ENCODE measurements around the gene CANT1. TPM values are rescaled to one million over a fixed set of nuclear protein-coding genes. Genes with fewer than 3 reads are reported as not detected.

CANT1 gene
- total and polyA plus RNA-seq, 2 experiments from 2014 or later, result 33.0 to 36.1 TPM

DNA sequence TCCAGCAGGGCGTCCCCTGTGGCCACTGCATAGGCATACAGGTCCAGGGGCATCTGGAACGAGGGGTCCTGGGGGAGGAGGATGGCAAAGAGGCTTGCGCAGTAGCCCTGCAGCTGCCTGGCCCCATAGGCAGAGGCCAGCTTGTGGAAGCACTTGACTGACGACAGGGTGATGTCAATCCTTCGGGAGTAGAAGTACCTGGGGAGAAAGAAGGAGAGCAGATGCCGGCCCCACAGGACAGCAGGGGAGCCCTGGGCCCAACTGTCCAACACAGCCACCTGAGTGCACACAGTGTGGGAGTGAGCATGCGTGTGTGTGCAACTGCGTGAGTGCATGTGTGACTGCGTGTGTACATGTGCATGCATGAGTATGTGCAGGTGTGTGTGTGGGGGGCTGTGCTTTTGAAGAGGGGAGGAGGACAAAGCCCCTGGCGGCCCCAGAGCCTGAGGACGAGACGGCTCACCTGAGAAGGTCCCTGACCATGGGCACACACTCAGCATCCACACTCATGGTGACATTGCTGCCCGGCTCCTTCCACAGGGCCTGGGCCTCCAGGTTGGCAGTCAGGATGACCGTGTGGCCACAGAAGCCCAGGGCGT lies 37.0 kb downstream of the CANT1 start:
- TF ChIP-seq EZH2phosphoT487 (IDR thresholded peaks at IDR 0.05; ENCODE audit: low read depth, severe bottlenecking, unreplicated experiment) (no peak), EZH2 (IDR thresholded peaks at IDR 0.05; ENCODE audit: borderline replicate concordance) (no peak)
- TF ChIP-seq, protein P1, sequence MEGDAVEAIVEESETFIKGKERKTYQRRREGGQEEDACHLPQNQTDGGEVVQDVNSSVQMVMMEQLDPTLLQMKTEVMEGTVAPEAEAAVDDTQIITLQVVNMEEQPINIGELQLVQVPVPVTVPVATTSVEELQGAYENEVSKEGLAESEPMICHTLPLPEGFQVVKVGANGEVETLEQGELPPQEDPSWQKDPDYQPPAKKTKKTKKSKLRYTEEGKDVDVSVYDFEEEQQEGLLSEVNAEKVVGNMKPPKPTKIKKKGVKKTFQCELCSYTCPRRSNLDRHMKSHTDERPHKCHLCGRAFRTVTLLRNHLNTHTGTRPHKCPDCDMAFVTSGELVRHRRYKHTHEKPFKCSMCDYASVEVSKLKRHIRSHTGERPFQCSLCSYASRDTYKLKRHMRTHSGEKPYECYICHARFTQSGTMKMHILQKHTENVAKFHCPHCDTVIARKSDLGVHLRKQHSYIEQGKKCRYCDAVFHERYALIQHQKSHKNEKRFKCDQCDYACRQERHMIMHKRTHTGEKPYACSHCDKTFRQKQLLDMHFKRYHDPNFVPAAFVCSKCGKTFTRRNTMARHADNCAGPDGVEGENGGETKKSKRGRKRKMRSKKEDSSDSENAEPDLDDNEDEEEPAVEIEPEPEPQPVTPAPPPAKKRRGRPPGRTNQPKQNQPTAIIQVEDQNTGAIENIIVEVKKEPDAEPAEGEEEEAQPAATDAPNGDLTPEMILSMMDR (IDR thresholded peaks at IDR 0.05; ENCODE audit: poor library complexity), result no peak
- Histone ChIP-seq H2AFZ (no peak overlapping the region), H3K9me3 (ENCODE audit: low read depth) (no peaks in the 10 kb centered on the region), H3K27ac (no peak overlapping the region), H3K4me1 (ENCODE audit: insufficient read depth) (peaks cover 19% of the 10 kb centered on the region), H3K4me3 (no peak overlapping the region), H3K36me3 (replicated peaks; ENCODE audit: insufficient read depth, low read depth) (no peaks in the 10 kb centered on the region), H3K27me3 (no peaks in the 10 kb centered on the region), H3K79me2 (no peaks in the 10 kb centered on the region), H3K9me2 (replicated peaks; ENCODE audit: insufficient read depth) (no peaks in the 10 kb centered on the region), H3K4me2 (no peak overlapping the region), H4K20me1 (ENCODE audit: insufficient read depth, poor library complexity, severe bottlenecking) (no peaks in the 10 kb centered on the region)
- 93% methylated on average over 15 of the region's 15 CpGs for WGBS (ENCODE audit: low lambda C conversion rate, missing lambda C conversion rate)
- DNase-seq (ENCODE audit: low spot score), result no peak

DNA sequence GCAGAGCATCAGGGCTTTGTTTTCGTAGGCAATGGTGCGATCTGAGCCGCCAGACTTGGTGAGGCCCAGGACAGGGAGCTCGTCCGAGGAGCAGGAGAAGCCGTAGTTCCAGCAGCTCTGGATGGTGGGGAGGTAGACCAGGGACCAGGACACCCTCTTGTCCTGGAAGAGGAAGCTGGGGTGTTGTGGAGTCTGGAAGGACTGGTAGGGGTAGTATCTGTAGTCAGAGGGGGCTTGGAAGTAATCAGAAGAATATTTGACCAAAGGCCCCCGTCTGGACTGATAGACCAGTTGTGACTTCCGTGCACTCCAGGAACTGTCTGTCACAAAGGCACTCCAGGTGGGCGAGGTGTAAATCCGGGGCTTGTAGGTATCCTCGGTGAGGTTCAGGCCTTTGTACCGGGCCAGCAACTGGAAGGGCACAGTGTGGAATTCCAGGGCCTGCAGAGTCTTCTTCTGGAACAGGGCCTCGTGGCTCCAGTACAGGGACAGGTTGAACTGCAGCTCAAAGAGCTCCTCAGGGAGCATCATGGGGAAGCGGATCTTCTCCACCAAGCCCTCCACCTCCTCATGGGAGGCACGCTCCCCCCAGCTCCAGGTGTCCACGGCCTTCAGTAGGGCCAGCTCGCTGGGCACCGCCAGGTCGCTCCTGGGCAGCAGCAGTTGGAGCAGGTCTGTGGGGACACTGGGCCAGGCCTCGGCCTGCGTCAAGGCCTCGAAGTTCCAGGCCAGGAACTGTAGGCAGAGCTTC lies 37.6 kb downstream of the CANT1 start:
- WGBS (ENCODE audit: low lambda C conversion rate, missing lambda C conversion rate), result 84% methylated on average over 22 of the region's 22 CpGs

DNA sequence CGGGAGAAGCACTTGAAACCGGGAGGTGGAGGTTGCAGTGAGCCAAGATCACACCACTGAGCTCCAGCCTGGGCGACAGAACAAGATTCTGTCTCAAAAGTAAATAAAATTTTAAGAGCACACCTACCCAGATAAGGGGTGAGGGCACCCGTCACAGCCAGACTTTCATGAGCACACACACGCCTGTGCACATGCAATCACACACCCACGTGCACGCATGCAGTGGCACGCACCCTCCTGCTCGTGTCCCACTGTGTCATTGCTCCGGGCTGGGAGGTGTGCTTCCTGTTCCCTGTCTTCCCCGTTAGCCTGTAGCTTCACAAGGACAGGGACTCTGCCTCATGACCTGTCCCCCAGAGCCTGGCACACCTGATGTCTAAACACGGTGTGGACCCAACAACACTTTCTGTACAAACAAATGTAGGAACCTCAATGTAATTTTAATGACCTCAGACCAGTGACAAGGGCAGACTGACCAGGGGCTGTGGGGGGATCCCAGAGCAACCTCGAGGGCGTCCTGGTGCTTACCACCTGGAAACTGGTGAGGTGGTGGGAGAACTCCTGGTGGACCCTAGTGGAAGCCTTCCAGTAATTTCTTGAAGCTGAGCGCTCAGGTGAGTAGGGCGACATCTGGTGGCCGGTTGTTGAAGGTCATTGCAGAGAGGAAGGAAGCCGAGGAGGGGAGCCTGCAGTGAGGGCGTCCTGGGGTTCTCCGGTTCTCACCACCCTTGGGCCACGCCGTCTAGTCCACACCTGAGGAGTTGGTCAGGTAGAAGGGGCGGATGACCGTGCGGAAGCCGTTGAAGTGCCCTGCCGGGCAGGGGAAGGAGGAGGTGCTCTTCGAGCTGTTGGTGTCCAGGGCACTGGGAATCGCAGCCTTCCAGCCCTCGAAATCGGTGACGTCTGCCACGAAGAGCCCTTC lies 38.5 kb downstream of the CANT1 start:
- TF ChIP-seq EZH2 (IDR thresholded peaks at IDR 0.05; ENCODE audit: borderline replicate concordance) (no peak), EZH2phosphoT487 (IDR thresholded peaks at IDR 0.05; ENCODE audit: low read depth, severe bottlenecking, unreplicated experiment) (no peak)
- TF ChIP-seq, protein P1 (IDR thresholded peaks at IDR 0.05; ENCODE audit: poor library complexity), result peak; percentile 88
- peak; percentile 89 for DNase-seq (ENCODE audit: low spot score)
- no peaks in the 10 kb centered on the region for H3K9me3 ChIP-seq (ENCODE audit: low read depth)
- peak overlapping the region; percentile 27 for H3K4me2 ChIP-seq
- H3K36me3 ChIP-seq (replicated peaks; ENCODE audit: insufficient read depth, low read depth), result no peaks in the 10 kb centered on the region
- H3K9me2 ChIP-seq (replicated peaks; ENCODE audit: insufficient read depth), result no peaks in the 10 kb centered on the region
- no peak overlapping the region for H2AFZ ChIP-seq
- H4K20me1 ChIP-seq (ENCODE audit: insufficient read depth, poor library complexity, severe bottlenecking), result no peaks in the 10 kb centered on the region
- no peaks in the 10 kb centered on the region for H3K27me3 ChIP-seq
- H3K4me1 ChIP-seq (ENCODE audit: insufficient read depth), result peaks cover 17% of the 10 kb centered on the region
- H3K4me3 ChIP-seq, result no peak overlapping the region
- H3K79me2 ChIP-seq, result no peaks in the 10 kb centered on the region
- WGBS (ENCODE audit: low lambda C conversion rate, missing lambda C conversion rate), result 52% methylated on average over 33 of the region's 33 CpGs
- H3K27ac ChIP-seq, result no peak overlapping the region

More for the DNA sequence above, 37.6 kb downstream of the CANT1 start:
- DNase-seq (ENCODE audit: low spot score), result no peak
- Histone ChIP-seq H3K27ac (no peak overlapping the region), H3K4me1 (ENCODE audit: insufficient read depth) (peaks cover 19% of the 10 kb centered on the region), H3K27me3 (no peaks in the 10 kb centered on the region), H3K4me3 (no peak overlapping the region), H2AFZ (no peak overlapping the region), H3K79me2 (no peaks in the 10 kb centered on the region), H3K9me3 (ENCODE audit: low read depth) (no peaks in the 10 kb centered on the region), H3K36me3 (replicated peaks; ENCODE audit: insufficient read depth, low read depth) (no peaks in the 10 kb centered on the region), H3K9me2 (replicated peaks; ENCODE audit: insufficient read depth) (no peaks in the 10 kb centered on the region), H4K20me1 (ENCODE audit: insufficient read depth, poor library complexity, severe bottlenecking) (no peaks in the 10 kb centered on the region), H3K4me2 (no peak overlapping the region)
- TF ChIP-seq EZH2phosphoT487 (IDR thresholded peaks at IDR 0.05; ENCODE audit: low read depth, severe bottlenecking, unreplicated experiment) (no peak), EZH2 (IDR thresholded peaks at IDR 0.05; ENCODE audit: borderline replicate concordance) (no peak)
- TF ChIP-seq, protein P1 (IDR thresholded peaks at IDR 0.05; ENCODE audit: poor library complexity), result no peak

All from hepatocyte (in vitro differentiated cells).